Panc1 (cell line): ENCODE data around the gene HLA-DRB5. TPM values are rescaled to one million over a fixed set of nuclear protein-coding genes. Genes with fewer than 3 reads are reported as not detected.

Experiments used
- ATAC-seq: fragments of 200-7000 bp; cut with Tn5 transposase; 2 replicates; pipeline ENCODE4 v1.9.1; 2020; ENCODE audit warnings: mild to moderate bottlenecking, moderate library complexity
- BruUV-seq: library from RNA; stranded (reverse); fragments of 400-500 nt; replicated peaks from 2 replicates; lab custom pipeline; 2021; lab: Mats Ljungman, UMichigan
- CTCF ChIA-PET: fragments of 300-600 bp; sonication (Branson Sonifier 250); formaldehyde crosslinking; loops from one replicate; lab custom pipeline; 2022; ENCODE audit warnings: antibody characterized with exemption; lab: Charles Lee
- POLR2A ChIA-PET: fragments of 300-600 bp; sonication (Branson Sonifier 250); formaldehyde crosslinking; loops from one replicate; lab custom pipeline; 2022; ENCODE audit warnings: antibody characterized with exemption; lab: Charles Lee
- DNase-seq: peaks from one replicate; pipeline ENCODE4 v3.0.0-alpha.2; 2010; ENCODE audit warnings: low read depth, low spot score
- H3K27ac ChIP-seq: 2 replicates; pipeline ENCODE4 v1.5.1; 2011; ENCODE audit warnings: mild to moderate bottlenecking, low read length, inconsistent platforms
- H3K27me3 ChIP-seq: fragments of 200-500 bp; sonication (Bioruptor generic); 2 replicates; pipeline ENCODE4 v1.6.0; 2014; ENCODE audit warnings: low read length, inconsistent platforms; ENCODE audit not compliant: control insufficient read depth, insufficient read depth
- H3K36me3 ChIP-seq: fragments of 200-500 bp; sonication (Bioruptor generic); 2 replicates; pipeline ENCODE4 v1.5.1; 2014; ENCODE audit warnings: inconsistent platforms, mild to moderate bottlenecking, low read length, moderate library complexity; ENCODE audit not compliant: control insufficient read depth, insufficient read depth
- H3K4me1 ChIP-seq: 2 replicates; pipeline ENCODE4 v1.5.1; 2011; ENCODE audit warnings: inconsistent platforms, mild to moderate bottlenecking, low read length, moderate library complexity; ENCODE audit not compliant: control insufficient read depth, insufficient read depth
- H3K4me3 ChIP-seq, 2 experiments: 2 replicates each; pipeline ENCODE4 v1.5.1; 2011 to 2012; ENCODE audit warnings: low read depth in 2 of 2, low read length in 2 of 2, mild to moderate bottlenecking in 2 of 2, inconsistent platforms in 1 of 2, moderate library complexity in 1 of 2
- H3K9me3 ChIP-seq: fragments of 200-500 bp; sonication (Bioruptor generic); 2 replicates; pipeline ENCODE4 v1.5.1; 2014; ENCODE audit warnings: low read depth, mild to moderate bottlenecking, inconsistent platforms, low read length, moderate library complexity; ENCODE audit not compliant: control insufficient read depth, insufficient read depth
- POLR2AphosphoS5 ChIP-seq: IDR thresholded peaks from 2 replicates; pipeline ENCODE4 v1.6.1; 2012; ENCODE audit warnings: mild to moderate bottlenecking, low read depth, low read length, moderate library complexity
- SIN3A ChIP-seq: IDR thresholded peaks from 2 replicates; pipeline ENCODE4 v1.6.1; 2012; ENCODE audit warnings: low read depth, mild to moderate bottlenecking, low read length, moderate library complexity, borderline replicate concordance; ENCODE audit not compliant: insufficient read depth
- TCF7L2 ChIP-seq: IDR thresholded peaks from 2 replicates; pipeline ENCODE4 v1.6.1; 2011; ENCODE audit warnings: mild to moderate bottlenecking, low read depth, low read length, inconsistent platforms
- in situ Hi-C: cut with HindIII; loops from 2 replicates; pipeline ENCODE4 v1.10.0; 2016; ENCODE audit warnings: low sequenced_read_pairs, low pct_unique_long_range_greater_than_20kb
- intact Hi-C: fragments of 100-400 bp; cut with micrococcal nuclease; formaldehyde crosslinking; loops from one replicate; pipeline ENCODE4 v1.10.0; 2022; ENCODE audit not compliant: unreplicated experiment
- total RNA-seq: library from RNA; stranded (reverse); gene quantifications from one replicate; pipeline ENCODE4 v1.2.1, GENCODE V29; 2021; ENCODE audit not compliant: unreplicated experiment
- TF ChIP-seq, protein P1 (sequence below), 2 experiments: IDR thresholded peaks; 2 replicates each; pipeline ENCODE4 v1.6.1; 2011 to 2012; ENCODE audit warnings: low read depth in 2 of 2, control low read depth in 1 of 2, low read length in 1 of 2, mild to moderate bottlenecking in 1 of 2, moderate library complexity in 1 of 2; ENCODE audit not compliant: insufficient read depth in 1 of 2
- TF ChIP-seq, protein P2 (sequence below): fragments of 450-650 bp; IDR thresholded peaks from 2 replicates; pipeline ENCODE4 v1.5.1; 2017; ENCODE audit warnings: mild to moderate bottlenecking

Gene HLA-DRB5
- total RNA-seq, 1 experiment from 2014 or later, result not detected

- BruUV-seq, result no TSS peak
- Histone ChIP-seq H3K27ac (no peak overlapping the region), H3K4me1 (no peaks in the 10 kb centered on the region), H3K9me3 (no peaks in the 10 kb centered on the region), H3K36me3 (no peaks in the 10 kb centered on the region), H3K4me3 (no peak overlapping the region), H3K27me3 (no peaks in the 10 kb centered on the region)
- in situ Hi-C loops, result no loop called here
- ATAC-seq, result no peak
- intact Hi-C loops, result no loop called here
- POLR2A ChIA-PET, result no interaction called here
- TF ChIP-seq, protein P1, sequence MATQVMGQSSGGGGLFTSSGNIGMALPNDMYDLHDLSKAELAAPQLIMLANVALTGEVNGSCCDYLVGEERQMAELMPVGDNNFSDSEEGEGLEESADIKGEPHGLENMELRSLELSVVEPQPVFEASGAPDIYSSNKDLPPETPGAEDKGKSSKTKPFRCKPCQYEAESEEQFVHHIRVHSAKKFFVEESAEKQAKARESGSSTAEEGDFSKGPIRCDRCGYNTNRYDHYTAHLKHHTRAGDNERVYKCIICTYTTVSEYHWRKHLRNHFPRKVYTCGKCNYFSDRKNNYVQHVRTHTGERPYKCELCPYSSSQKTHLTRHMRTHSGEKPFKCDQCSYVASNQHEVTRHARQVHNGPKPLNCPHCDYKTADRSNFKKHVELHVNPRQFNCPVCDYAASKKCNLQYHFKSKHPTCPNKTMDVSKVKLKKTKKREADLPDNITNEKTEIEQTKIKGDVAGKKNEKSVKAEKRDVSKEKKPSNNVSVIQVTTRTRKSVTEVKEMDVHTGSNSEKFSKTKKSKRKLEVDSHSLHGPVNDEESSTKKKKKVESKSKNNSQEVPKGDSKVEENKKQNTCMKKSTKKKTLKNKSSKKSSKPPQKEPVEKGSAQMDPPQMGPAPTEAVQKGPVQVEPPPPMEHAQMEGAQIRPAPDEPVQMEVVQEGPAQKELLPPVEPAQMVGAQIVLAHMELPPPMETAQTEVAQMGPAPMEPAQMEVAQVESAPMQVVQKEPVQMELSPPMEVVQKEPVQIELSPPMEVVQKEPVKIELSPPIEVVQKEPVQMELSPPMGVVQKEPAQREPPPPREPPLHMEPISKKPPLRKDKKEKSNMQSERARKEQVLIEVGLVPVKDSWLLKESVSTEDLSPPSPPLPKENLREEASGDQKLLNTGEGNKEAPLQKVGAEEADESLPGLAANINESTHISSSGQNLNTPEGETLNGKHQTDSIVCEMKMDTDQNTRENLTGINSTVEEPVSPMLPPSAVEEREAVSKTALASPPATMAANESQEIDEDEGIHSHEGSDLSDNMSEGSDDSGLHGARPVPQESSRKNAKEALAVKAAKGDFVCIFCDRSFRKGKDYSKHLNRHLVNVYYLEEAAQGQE (IDR thresholded peaks at IDR 0.05; ENCODE audit: insufficient read depth in 1 of 2, low read depth in 2 of 2, low read length in 1 of 2), result no peak
- TF ChIP-seq TCF7L2, result no peak
- no peak for TF ChIP-seq POLR2AphosphoS5
- CTCF ChIA-PET, result no interaction called here
- no peak for DNase-seq
Observed at GRCh38 chr6:32519118-32519909, 10.8 kb downstream of the HLA-DRB5 start.

DNA sequence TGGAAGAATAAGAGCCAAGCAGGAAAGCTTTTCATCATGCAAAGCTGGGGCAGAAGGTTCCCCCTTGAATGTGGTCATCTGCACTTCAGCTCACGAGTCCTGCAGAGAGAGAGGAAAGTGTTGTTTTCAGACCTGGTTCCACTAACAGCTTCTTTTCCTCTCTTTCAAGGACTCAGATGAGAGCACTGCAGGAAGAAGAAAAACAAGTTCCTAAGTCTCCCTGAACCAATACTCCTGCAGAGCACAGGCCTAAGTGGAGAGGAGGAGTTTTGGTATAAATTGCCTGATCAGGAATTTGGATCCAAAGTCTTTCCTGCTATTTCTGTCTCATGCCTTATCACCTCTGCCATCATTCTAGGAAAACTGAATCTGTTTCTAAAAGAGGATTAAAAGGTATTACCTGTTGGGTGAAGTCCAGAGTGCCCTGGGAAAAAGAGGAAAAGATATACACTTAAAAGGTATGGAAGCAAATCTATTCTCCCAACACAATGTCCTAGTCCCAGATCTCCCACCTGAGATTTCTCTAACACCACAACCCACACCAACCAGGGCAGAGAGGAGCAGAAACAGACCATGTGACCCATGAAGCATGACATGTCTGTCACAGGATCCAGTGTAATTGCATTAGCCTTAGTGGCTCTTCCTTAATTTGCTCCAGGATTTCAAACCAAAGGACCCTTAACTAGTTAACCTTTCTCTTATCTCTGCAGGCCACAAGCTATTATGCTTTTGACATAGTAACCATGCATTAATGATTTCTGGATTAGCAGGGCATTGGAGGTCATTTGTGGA, 12.2 kb downstream of the HLA-DRB5 start:
- Histone ChIP-seq H3K4me1 (no peaks in the 10 kb centered on the region), H3K36me3 (no peaks in the 10 kb centered on the region), H3K9me3 (no peaks in the 10 kb centered on the region), H3K27ac (no peak overlapping the region), H3K27me3 (no peaks in the 10 kb centered on the region), H3K4me3 (no peak overlapping the region)
- TF ChIP-seq TCF7L2, result no peak
- no peak for TF ChIP-seq SIN3A
- TF ChIP-seq, protein P2, sequence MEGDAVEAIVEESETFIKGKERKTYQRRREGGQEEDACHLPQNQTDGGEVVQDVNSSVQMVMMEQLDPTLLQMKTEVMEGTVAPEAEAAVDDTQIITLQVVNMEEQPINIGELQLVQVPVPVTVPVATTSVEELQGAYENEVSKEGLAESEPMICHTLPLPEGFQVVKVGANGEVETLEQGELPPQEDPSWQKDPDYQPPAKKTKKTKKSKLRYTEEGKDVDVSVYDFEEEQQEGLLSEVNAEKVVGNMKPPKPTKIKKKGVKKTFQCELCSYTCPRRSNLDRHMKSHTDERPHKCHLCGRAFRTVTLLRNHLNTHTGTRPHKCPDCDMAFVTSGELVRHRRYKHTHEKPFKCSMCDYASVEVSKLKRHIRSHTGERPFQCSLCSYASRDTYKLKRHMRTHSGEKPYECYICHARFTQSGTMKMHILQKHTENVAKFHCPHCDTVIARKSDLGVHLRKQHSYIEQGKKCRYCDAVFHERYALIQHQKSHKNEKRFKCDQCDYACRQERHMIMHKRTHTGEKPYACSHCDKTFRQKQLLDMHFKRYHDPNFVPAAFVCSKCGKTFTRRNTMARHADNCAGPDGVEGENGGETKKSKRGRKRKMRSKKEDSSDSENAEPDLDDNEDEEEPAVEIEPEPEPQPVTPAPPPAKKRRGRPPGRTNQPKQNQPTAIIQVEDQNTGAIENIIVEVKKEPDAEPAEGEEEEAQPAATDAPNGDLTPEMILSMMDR, result no peak
- TF ChIP-seq POLR2AphosphoS5, result no peak
- TF ChIP-seq, protein P1 (IDR thresholded peaks at IDR 0.05; ENCODE audit: insufficient read depth in 1 of 2, low read depth in 2 of 2, low read length in 1 of 2), result no peak
- DNase-seq (no peak), ATAC-seq (no peak)
- in situ Hi-C loops (no loop called here), intact Hi-C loops (no loop called here)
- BruUV-seq, result no TSS peak
- POLR2A ChIA-PET, result no interaction called here
- CTCF ChIA-PET, result no interaction called here
